Effector CD4-positive, alpha-beta T cell (primary cell): Measurements from ENCODE around the gene CLDND2.

Experiments used
- DNase-seq: peaks from one replicate; pipeline ENCODE4 v3.0.0-alpha.2; 2020

CLDND2 gene

DNA sequence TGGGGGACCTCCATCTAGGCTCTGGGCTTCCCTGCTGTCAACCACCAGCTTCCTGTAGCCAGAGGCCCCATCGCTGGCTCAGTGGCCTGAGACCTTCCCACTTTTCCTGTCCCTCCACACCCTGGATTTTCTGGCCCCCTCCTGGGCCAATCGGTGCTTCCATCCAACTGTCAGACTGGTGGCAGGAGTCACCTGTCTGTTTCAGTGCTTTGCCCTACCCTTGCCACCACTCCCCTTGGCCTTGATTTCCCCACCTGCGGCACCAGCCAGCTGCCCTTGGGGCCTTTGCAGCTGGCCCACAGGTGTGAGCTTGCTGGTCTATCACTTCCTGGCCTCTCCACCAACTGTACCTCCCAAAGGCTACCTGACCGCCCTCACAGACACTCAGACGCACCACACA is 39.4 kb downstream of the CLDND2 start:
- DNase-seq = no peak

- DNase-seq = peak; percentile 25
These were observed 41.5 kb downstream of the CLDND2 start for GRCh38 chr19:51327066-51328001.

DNA sequence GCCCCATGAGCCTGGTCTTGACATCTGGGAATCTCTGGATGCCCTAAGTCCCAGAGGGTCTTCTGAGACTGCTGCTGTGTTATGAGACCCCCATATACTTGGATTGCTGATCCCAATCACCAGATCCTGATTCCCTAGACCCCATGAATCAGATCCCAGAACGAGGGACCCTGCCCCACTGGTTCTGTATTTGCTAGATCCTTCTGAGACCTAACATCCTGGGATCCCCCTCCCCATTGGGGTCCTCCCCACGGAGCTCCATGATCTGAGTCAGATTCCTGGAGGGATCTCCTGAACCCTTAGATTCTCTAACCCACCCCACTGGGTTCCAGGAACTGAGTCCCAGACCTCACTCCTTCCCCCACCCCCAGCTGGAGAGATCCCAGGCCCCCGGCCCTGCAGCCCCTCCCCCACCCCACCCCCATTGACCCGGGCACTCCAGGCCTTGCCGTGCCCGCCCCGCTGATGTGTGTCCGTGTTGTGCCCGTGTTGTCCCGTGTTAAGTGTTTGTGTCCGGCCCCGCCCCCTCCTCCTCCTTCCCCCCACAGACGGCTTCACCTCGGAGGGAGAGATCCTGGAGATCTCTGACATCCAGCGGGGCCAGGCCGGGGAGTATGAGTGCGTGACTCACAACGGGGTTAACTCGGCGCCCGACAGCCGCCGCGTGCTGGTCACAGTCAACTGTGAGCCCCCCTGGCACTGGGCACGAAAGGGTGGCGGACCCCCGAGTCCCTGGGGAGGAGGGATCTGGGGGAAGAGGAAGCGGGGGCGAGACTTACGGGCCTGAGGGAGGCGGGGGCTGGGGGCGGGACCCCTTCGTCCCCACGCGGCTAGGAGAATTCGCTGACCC is 42.4 kb downstream of the CLDND2 start:
- no peak for DNase-seq

GRCh38 chr19:51325161-51325976 is 43.4 kb downstream of the CLDND2 start:
- DNase-seq = no peak

DNA sequence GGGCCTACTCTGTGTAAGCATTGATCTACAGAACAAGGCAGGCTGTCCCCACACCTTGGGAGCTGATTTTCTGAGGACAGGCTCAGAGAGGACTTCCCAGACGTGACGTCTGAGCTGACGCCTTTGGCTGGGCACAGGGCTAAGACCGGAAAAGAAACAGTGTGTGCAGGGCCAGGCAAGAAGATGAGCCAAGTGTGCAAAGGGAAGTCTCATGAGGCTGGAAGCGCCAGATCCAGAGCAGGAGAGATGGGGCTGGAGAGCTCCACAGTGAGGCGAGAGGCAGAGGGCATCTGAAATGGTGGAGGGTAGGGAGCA is 44.7 kb downstream of the CLDND2 start:
- no peak for DNase-seq

GRCh38 chr19:51323481-51324166 is 45.2 kb downstream of the CLDND2 start:
- no peak for DNase-seq

GRCh38 chr19:51321799-51322198 is 47.0 kb downstream of the CLDND2 start:
- no peak for DNase-seq

DNA sequence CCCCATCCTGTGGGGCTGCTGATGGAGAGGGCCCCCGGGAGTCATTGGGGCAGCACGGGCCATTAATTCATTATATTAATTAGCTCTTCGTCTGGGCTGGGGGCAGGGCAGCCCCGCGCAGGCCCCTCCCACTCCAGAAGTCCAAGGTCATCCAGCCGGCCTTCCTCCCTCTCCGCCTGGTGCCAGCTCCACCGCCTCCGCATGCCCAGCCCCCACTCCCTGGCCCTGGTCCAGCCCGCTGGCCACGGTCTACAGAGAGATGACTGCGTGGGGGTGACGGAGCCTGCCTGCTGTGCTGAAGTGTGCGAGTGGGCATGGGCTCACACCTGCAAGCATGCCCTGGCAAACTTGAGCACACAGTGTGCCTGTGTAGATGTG is 48.5 kb downstream of the CLDND2 start:
- DNase-seq = no peak

DNA sequence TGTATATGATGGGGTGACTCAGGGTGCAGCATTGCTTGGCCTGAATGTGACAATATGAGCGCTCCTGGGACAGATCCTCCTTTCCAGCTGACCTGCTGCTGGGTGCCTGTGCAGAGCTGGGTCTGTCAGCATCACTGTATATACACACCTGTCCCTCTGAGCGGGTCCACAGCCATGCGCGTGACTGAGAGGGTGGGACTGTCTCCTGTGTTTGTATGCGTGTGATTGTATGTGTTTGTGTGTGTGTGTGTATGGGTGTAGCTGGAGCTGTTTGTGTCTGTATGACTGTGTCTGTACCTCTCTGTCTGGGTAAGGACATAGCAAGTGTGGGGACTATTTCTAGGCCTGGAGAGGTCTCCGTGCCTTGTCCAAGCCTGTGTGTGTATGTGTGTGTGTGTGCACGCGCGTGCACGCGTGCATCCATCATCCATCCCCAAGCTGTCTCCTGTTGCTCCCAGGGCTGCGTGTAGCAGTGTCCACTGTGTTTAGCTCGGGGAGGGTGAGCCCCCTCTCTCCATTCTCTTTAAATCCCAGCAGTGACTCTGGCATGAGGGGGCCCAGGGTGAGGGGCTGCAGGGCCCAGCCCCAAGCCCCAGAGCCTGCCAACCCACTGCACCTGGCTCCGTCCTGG is 49.0 kb downstream of the CLDND2 start:
- no peak for DNase-seq

DNA sequence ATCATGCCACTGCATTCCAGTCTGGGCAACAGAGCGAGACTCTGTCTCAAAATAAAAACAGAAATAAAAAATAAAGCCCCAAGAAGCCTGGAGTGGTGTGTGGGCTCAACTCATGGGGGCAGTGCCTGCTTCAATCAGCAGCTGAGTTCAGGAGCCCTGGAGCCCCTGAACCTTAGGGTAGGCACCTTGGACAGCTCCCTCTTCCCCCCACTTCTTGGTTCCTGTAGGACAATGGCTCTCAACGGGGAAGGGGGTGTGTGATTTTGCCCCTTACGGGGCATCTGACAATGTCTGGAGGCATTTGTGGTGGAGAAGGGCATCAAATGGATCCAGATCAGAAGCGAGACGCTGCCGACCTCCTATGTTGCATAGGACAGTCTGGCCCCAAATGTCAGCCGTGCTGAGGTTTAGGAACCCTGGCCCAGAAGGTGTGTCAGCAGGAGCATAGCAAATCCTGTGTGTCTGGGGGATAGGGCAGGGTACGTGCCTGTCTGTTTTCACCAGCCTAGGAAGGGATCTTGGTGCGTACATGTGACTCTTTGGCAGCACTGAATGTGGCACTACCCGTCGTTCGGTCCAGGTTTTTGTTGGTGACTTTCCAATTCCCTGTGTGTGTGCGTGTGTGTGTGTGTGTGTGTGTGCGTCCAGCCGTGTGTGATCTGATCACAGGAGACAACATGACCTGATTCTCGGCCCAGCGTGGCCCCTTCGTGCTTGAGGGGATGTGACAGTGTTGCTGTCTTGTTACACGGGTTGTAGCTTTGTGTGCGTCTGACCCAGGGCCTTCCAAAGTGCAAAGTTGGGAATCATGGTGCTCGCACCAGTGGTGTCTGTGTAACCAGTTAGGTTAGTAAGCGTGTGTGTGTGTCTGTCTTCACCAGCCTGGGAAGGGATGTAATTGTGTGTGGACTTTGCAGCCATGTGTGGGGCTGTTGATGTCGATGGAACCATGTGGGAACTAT is 49.8 kb downstream of the CLDND2 start:
- DNase-seq = no peak

DNA sequence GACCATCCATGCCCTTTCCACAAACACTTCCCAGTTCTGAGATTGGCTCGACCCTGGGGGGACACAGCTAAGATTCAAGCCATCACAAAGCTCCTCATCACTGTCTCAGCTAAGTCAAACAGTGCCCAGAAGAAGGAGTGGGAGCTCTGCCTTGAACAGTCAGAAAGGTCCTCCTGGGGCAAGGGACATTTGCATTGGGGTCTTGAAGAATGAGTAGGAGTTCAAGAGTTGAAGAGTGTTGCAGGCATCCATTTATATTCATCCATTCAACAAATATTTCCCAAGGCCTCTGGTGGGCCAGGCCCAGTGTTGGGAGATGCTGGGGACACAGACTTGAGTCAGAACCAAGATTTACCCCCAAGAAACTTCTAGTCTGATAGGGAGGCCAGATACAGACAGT is 50.8 kb downstream of the CLDND2 start:
- no peak for DNase-seq

- no peak for DNase-seq
These were observed 51.4 kb downstream of the CLDND2 start for GRCh38 chr19:51317376-51317775.
